HAP-1 (cell line): Measurements from ENCODE around the gene SPRR2E.
"Not testable (repeated sequence)": the region's sequence is repeated elsewhere in the genome, so short reads cannot be mapped to it uniquely, and the experiment has no call there.

Source experiments
- DNase-seq, 2 experiments: peaks; one replicate each; pipeline ENCODE4 v3.0.0-alpha.2; 2016 to 2020; ENCODE audit warnings: low spot score in 2 of 2
- H3K27me3 ChIP-seq: fragments of 250-450 bp; sonication (Bioruptor Pico); 2 replicates; pipeline ENCODE4 v1.5.1; 2020; ENCODE audit warnings: low read depth, mild to moderate bottlenecking, moderate library complexity
- H3K36me3 ChIP-seq: fragments of 250-450 bp; sonication (Bioruptor Pico); replicated peaks from 2 replicates; pipeline ENCODE4 v1.5.1; 2020; ENCODE audit warnings: mild to moderate bottlenecking
- H3K4me1 ChIP-seq: fragments of 250-450 bp; sonication (Bioruptor Pico); 2 replicates; pipeline ENCODE4 v1.5.1; 2020; ENCODE audit warnings: mild to moderate bottlenecking
- H3K4me3 ChIP-seq: fragments of 250-450 bp; sonication (Bioruptor Pico); 2 replicates; pipeline ENCODE4 v1.5.1; 2020; ENCODE audit warnings: mild to moderate bottlenecking, moderate library complexity
- H3K9me3 ChIP-seq: fragments of 250-450 bp; sonication (Bioruptor Pico); 2 replicates; pipeline ENCODE4 v1.5.1; 2020; ENCODE audit warnings: mild to moderate bottlenecking, moderate library complexity
- in situ Hi-C: fragments of 300-500 bp; cut with MboI; formaldehyde crosslinking; loops from 3 replicates; pipeline ENCODE4 v1.14.3; 2020; ENCODE audit warnings: low sequenced_read_pairs, inconsistent platforms, mixed read lengths

Gene SPRR2E

DNA sequence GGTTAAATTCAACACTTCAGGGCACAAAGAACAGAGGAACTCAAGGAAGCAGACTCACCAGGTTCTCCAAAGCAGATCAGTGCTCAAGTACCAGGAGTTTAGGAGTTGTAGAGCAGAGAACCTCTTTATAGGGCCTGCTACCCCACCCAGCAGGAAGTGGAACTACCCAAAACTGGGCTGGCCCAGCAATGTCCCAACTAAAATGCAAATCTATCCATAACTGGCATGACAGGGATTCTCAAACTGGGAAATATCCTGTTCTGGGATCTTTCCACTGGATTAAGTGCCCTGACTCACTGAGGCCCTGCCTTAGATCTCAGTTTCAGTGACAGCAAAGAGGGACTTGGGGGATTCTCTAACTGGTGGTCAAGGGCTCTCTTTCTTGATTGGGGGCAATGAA lies at the start of gene SPRR2E:
TSS of gene SPRR2E (minus strand) at position 101 of the 400 bp plus-strand sequence. CDS start 775 bp downstream, outside the sequence.
- 0 out of 2 replicates have a peak, but pooled peaks cover 2% of the 10 kb centered on the region for H3K27me3 ChIP-seq
- DNase-seq: no peak
- H3K36me3 ChIP-seq: no peaks in the 10 kb centered on the region
- H3K4me3 ChIP-seq: no peak within 1 kb of the TSS
- no peaks in the 10 kb centered on the region for H3K4me1 ChIP-seq
- in situ Hi-C loops: no loop called here
- no peaks in the 10 kb centered on the region for H3K9me3 ChIP-seq

DNA sequence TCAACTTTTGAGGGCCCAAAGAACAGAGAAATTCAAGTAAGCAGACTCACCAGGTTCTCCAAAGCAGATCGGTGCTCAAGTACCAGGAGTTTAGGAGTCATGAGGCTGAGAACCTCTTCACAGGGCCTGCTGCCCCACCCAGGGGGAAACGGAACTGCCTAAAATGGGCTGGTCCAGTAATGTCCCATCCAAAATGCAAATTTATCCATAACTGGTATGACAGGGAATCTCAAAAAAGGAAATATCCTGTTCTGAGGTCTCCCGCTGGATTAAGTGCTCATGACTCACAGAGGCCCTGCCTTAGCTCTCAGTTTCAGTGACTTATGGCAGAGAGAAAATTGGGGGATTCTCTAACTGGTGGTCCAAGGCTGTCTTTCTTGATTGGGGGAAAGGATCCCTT lies 47.1 kb upstream of the SPRR2E start:
- Histone ChIP-seq H3K4me3 (no peak overlapping the region), H3K36me3 (no peaks in the 10 kb centered on the region), H3K9me3 (no peaks in the 10 kb centered on the region), H3K4me1 (no peaks in the 10 kb centered on the region), H3K27me3 (peaks cover 3% of the 10 kb centered on the region; the same call in 1 of the 2 replicates)
- in situ Hi-C loops: no loop called here
- no peak for DNase-seq

DNA sequence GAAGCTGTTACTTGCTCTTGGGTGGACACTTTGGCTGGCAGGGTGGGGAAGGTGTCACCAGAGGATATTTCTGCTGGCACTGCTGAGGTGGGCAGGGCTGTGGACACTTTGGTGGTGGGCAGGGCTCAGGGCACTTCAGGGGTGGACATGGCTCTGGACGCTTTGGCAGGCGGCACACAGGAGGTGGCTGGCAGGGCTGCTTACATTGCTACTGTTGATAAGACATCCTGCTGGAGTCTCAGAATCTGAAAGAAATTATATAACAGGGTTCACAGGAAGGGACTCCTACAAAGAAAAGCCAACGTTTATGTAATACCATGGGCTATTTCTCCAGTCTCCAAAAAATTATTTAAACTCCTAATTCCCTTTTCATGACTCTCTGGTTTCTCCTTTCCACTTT lies 46.2 kb upstream of the SPRR2E start:
- no peaks in the 10 kb centered on the region for H3K9me3 ChIP-seq
- H3K4me3 ChIP-seq: no peak overlapping the region
- H3K4me1 ChIP-seq: no peaks in the 10 kb centered on the region
- in situ Hi-C loops: no loop called here
- peaks cover 3% of the 10 kb centered on the region; the same call in 1 of the 2 replicates for H3K27me3 ChIP-seq
- no peak for DNase-seq
- no peaks in the 10 kb centered on the region for H3K36me3 ChIP-seq

DNA sequence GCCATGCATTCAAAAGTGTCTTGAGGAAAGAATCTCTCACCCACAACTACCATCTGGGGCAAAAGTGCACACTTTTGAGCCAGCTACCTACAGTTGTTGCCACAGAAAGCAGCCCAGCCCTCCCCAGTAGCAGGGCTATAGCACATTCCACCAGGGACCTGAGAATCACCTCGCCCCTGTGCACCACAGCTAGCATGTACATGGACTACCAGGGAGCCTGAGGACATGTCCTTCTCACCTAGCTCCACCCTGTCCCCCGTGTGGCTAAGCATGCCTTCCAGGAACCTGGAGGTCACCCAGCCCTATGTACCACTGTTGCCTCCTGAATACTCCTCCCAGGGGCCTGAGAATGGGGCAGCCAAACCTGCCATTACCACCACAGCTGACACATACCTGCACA lies 39.4 kb upstream of the SPRR2E start:
- no peaks in the 10 kb centered on the region for H3K4me1 ChIP-seq
- H3K36me3 ChIP-seq: no peaks in the 10 kb centered on the region
- in situ Hi-C loops: no loop called here
- H3K27me3 ChIP-seq: no peaks in the 10 kb centered on the region; the same call in 1 of the 2 replicates
- no peak for DNase-seq
- H3K9me3 ChIP-seq: no peaks in the 10 kb centered on the region
- no peak overlapping the region for H3K4me3 ChIP-seq

DNA sequence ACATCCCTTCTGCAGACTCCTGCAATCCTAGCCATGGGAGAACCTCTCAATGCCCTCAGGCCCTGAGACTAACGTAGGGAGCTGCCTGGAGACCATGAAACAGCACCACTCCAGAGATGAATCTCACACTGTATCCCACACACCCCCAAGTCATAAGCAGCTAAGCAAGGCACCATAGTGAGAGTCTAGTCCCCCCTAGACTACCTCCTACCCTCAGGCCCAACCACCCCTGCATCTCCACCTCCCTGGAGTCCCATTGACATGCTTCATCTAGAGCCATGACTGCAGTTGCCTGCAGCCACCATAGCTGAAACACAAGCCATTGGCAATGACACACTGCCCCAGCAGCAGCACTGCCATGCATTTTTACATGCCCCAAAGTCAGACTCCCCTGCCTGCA lies 38.9 kb upstream of the SPRR2E start:
- Histone ChIP-seq H3K4me1 (no peaks in the 10 kb centered on the region), H3K27me3 (no peaks in the 10 kb centered on the region; the same call in 1 of the 2 replicates), H3K9me3 (no peaks in the 10 kb centered on the region), H3K36me3 (no peaks in the 10 kb centered on the region), H3K4me3 (no peak overlapping the region)
- in situ Hi-C loops: no loop called here
- DNase-seq: no peak

DNA sequence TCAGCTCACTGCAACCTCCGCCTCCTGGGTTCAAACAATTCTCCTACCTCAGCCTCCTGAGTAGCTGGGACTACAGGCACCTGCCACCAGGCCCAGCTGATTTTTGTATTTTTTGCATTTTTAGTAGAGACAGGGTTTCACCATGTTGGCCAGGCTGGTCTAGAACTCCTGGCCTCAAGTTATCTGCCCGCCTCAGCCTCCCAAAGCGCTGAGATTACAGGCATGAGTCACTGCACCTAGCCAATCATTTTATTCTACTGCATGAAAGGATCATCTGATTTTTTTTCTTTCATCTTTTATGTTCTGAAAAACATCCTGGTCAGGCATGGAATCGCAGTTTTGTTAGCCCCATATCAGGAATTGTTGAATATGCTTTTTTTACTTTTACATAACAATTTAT lies 34.4 kb upstream of the SPRR2E start:
- H3K36me3 ChIP-seq, H3K4me3 ChIP-seq, DNase-seq, in situ Hi-C loops, H3K27me3 ChIP-seq, H3K4me1 ChIP-seq, H3K9me3 ChIP-seq: not testable (repeated sequence)

DNA sequence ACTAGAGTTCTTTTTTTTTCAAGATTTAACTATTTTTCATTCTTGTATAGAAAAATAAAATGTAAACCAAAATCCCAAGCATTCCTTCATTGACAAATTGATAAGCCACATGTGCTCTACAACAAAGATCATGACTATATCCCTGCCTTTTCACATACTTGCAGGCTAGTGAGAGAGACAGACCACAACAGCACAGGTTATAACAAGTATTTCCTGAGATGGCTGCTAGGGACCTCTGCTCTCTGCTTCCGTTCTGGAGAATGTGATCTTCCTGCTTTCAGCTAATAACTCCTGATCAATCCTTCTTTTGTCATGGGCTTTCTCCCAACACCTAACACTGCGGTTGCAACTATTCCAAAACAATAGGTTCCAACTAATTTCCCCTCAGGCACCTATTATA lies 33.0 kb upstream of the SPRR2E start:
- in situ Hi-C loops: no loop called here
- no peaks in the 10 kb centered on the region for H3K36me3 ChIP-seq
- no peak overlapping the region for H3K4me3 ChIP-seq
- H3K27me3 ChIP-seq: no peaks in the 10 kb centered on the region
- H3K9me3 ChIP-seq: no peaks in the 10 kb centered on the region
- no peaks in the 10 kb centered on the region for H3K4me1 ChIP-seq
- no peak for DNase-seq

DNA sequence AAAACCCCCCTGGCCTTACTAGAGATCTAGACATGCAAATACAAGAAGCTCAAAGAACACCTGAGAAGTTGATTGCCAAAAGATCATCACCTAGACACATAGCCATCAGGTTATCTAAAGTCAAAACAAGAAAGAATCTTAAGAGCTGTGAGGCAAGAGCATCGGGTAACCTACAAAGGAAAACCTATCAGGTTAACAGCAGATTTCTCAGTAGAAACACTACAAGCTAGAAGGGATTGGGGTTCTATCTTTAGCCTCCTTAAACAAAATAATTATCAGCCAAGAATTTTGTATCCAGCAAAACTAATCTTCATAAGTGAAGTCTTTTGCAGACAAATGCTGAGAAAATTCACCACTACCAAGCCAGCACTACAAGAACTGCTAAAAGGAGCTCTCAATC lies 31.2 kb upstream of the SPRR2E start:
- Histone ChIP-seq H3K4me1 (no peaks in the 10 kb centered on the region), H3K4me3 (no peak overlapping the region)
- in situ Hi-C loops: no loop called here

DNA sequence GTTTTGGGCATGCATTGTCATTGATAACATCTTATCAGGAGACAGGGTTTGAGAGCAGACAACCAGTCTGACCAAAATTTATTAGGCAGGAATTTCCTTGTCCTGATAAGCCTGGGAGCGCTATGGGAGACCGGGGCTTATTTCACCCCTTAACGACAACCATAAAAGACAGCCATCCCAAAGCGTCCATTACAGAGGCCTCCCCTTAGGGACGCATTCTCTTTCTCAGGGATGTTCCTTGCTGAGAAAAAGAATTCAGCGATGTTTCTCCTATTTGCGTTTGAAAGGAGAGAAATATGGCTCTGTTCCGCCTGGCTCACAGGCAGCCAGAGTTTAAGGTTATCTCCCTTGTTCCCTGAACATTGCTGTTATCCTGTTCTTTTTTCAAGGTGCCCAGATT lies 29.5 kb upstream of the SPRR2E start:
- H3K4me3 ChIP-seq, DNase-seq, H3K36me3 ChIP-seq, H3K4me1 ChIP-seq, in situ Hi-C loops, H3K27me3 ChIP-seq, H3K9me3 ChIP-seq: not testable (repeated sequence)

More for the DNA sequence above, 31.2 kb upstream of the SPRR2E start:
- H3K9me3 ChIP-seq: no peaks in the 10 kb centered on the region
- no peak for DNase-seq
- H3K27me3 ChIP-seq: no peaks in the 10 kb centered on the region
- no peaks in the 10 kb centered on the region for H3K36me3 ChIP-seq

DNA sequence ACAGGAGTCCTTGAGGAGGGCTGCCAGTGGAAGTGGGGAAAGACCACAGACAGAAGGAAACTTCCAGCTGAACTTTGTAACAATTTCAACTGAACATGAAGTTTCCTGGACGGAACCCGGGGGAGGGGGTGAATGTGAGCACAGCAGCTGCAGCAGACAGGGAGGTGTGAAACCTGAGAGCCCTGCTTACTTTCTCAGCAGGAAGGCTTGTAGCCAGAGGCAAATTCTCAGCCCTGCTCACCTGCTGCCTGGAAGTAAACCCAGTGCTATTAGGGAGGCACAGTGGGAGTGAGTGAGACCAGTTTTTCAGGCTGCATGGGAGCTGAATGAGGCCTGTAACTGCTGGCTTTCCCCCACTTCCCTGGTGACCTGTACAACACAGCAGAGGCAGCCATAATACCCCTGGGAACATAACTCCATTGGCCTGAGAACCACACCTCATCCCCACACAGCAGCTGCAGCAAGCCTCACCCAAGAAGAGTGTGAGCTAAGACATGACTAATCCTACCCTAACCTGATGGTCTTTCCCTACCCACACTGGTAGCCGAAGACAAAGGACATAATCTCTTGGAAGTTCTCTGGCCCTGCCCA lies 28.6 kb upstream of the SPRR2E start:
- Histone ChIP-seq H3K9me3 (no peaks in the 10 kb centered on the region), H3K4me3 (no peak overlapping the region), H3K27me3 (no peaks in the 10 kb centered on the region), H3K36me3 (no peaks in the 10 kb centered on the region), H3K4me1 (no peaks in the 10 kb centered on the region)
- in situ Hi-C loops: no loop called here
- no peak for DNase-seq

DNA sequence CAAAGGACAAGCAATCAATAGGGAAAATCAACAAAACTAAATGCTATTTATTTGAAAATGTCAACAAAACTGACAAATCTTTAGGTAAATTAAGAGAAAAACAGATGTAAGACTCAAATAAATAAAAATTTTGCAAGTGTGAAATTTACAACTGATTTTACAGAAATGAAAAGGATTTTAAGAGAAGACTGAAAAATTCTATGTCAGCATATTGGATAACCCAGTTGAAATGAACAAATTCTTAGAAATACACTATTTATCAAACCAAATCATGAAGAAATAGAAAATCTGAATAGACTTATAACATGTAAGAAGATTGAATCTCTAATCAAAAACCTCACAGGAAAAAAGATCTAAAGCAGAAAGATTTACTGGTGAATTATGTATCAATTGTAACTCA lies 26.6 kb upstream of the SPRR2E start:
- Histone ChIP-seq H3K36me3 (no peaks in the 10 kb centered on the region), H3K27me3 (no peaks in the 10 kb centered on the region), H3K4me1 (no peaks in the 10 kb centered on the region), H3K4me3 (no peak overlapping the region), H3K9me3 (no peaks in the 10 kb centered on the region)
- DNase-seq: no peak
- in situ Hi-C loops: no loop called here

DNA sequence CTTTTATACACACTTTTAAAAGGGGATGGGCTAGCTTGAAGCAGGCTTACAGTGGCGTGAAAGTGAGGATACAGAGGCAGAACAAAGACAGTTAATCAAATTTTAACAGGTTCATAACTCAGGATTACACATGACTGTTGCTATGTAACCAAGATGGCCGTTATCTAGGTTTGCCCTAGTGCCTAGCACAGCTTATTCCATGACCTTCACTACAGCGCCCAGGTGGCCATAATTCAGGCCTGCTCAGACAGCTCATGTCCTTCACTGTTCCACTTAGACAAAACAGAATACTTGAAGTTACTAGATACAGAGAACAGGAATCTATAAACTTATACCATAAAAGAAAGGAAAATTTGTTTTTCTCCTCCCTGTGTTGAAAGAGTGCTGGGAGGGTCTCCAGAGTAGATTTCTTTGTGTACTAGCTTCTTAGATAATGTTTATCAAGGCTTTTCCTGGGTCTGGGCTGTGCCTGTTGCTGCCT lies 25.2 kb upstream of the SPRR2E start:
- DNase-seq: no peak
- Histone ChIP-seq H3K27me3 (no peaks in the 10 kb centered on the region), H3K4me3 (no peak overlapping the region), H3K36me3 (no peaks in the 10 kb centered on the region), H3K9me3 (no peaks in the 10 kb centered on the region), H3K4me1 (no peaks in the 10 kb centered on the region)
- in situ Hi-C loops: no loop called here

DNA sequence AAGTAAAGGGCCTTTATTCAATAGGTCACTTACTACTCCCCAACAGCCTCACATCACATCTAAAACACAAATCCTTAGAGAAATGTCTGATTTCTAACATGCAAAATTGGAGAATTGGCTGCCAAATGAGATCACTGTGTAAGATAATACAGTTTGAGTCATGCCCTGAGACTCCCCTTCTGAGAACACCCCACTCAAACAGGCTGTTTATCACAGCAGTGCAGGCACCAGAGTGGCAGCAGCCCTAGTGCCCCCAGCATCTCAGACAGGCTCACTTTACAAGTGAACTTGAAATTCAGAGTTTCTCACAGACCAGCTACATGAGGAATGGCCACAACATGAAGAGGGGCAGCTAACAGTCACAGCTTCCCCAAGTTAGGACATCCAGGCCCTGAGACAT lies 20.9 kb upstream of the SPRR2E start:
- H3K4me1 ChIP-seq, H3K27me3 ChIP-seq, DNase-seq, H3K9me3 ChIP-seq, H3K4me3 ChIP-seq, H3K36me3 ChIP-seq, in situ Hi-C loops: not testable (repeated sequence)

DNA sequence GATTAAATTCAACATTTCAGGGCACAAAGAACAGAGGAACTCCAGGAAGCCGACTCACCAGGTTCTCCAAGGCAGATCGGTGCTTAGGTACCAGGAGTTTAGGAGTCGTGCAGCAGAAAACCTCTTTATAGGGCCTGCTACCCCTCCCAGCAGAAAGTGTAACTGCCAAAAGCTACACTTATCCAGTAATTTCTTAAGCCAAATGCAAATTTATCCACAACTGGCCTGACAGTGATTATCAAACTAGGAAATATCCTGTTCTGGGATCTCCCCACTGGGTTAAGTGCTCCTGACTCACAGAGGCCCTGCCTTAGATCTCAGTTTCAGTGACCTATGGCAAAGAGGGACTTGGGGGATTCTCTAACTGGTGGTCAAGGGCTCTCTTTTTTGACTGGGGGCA lies 19.1 kb upstream of the SPRR2E start, which contains the start of gene SPRR2F:
TSS of gene SPRR2F (minus strand) at position 101 of the 400 bp plus-strand sequence. CDS start 783 bp downstream, outside the sequence.
- DNase-seq: no peak
- Histone ChIP-seq H3K9me3 (no peaks in the 10 kb centered on the region), H3K4me3 (no peak within 1 kb of the TSS), H3K27me3 (no peaks in the 10 kb centered on the region), H3K36me3 (no peaks in the 10 kb centered on the region), H3K4me1 (no peaks in the 10 kb centered on the region)
- in situ Hi-C loops: no loop called here

DNA sequence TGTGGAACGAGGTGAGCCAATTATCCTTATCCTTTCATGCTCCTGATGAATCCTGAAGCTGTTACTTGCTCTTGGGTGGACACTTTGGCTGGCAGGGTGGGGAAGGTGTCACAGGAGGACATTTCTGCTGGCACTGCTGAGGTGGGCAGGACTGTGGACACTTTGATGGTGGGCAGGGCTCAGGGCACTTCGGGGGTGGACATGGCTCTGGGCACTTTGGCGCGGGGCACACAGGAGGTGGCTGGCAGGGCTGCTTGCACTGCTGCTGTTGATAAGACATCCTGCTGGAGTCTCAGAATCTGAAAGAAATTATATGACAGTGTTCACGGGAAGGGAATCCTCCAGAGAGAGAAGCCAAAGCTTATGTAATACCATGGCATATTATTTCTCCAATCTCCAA lies 18.1 kb upstream of the SPRR2E start:
- in situ Hi-C loops, H3K9me3 ChIP-seq, H3K36me3 ChIP-seq, H3K4me3 ChIP-seq, H3K4me1 ChIP-seq, H3K27me3 ChIP-seq, DNase-seq: not testable (repeated sequence)
